GM23248 (cell line): ENCODE results near the gene MRPS2. TPM values are rescaled to one million over a fixed set of nuclear protein-coding genes. Genes with fewer than 3 reads are reported as not detected.
A peak's percentile ranks its signal among the peaks of the same experiment; 100 is the strongest.
"Not testable (repeated sequence)": the region's sequence is repeated elsewhere in the genome, so short reads cannot be mapped to it uniquely, and the experiment has no call there.

Experiments
- DNase-seq: peaks from one replicate; pipeline ENCODE4 v3.0.0-alpha.2; 2015
- H2AFZ ChIP-seq: fragments of 200-600 bp; sonication (generic); 2 replicates; pipeline ENCODE4 v1.6.1; 2016; ENCODE audit warnings: antibody characterized with exemption
- H3F3A ChIP-seq: fragments of 200-600 bp; sonication (generic); 2 replicates; pipeline ENCODE4 v1.6.1; 2016; ENCODE audit warnings: mild to moderate bottlenecking, antibody characterized with exemption, mixed run types; ENCODE audit not compliant: insufficient read depth
- H3K27ac ChIP-seq: fragments of 200-600 bp; sonication (generic); 2 replicates; pipeline ENCODE4 v1.5.1; 2016; ENCODE audit warnings: mild to moderate bottlenecking
- H3K27me3 ChIP-seq: fragments of 200-600 bp; sonication (generic); replicated peaks from 2 replicates; pipeline ENCODE4 v1.6.1; 2016; ENCODE audit warnings: mild to moderate bottlenecking; ENCODE audit not compliant: insufficient read depth
- H3K36me3 ChIP-seq: fragments of 200-600 bp; sonication (generic); 2 replicates; pipeline ENCODE4 v1.6.1; 2016; ENCODE audit warnings: low read depth, mild to moderate bottlenecking
- H3K4me1 ChIP-seq: fragments of 200-600 bp; sonication (generic); 2 replicates; pipeline ENCODE4 v1.6.1; 2016; ENCODE audit warnings: mild to moderate bottlenecking; ENCODE audit not compliant: insufficient read depth
- H3K4me2 ChIP-seq: fragments of 200-600 bp; sonication (generic); one replicate; pipeline ENCODE4 v1.6.1; 2016; ENCODE audit warnings: mild to moderate bottlenecking; ENCODE audit not compliant: unreplicated experiment
- H3K4me3 ChIP-seq: fragments of 200-600 bp; sonication (generic); 2 replicates; pipeline ENCODE4 v1.5.1; 2016; ENCODE audit warnings: mild to moderate bottlenecking
- H3K79me2 ChIP-seq: fragments of 200-600 bp; sonication (generic); 2 replicates; pipeline ENCODE4 v1.6.1; 2016; ENCODE audit warnings: mild to moderate bottlenecking; ENCODE audit not compliant: insufficient read depth
- H3K9ac ChIP-seq: fragments of 200-600 bp; sonication (generic); 2 replicates; pipeline ENCODE4 v1.6.1; 2016; ENCODE audit warnings: mild to moderate bottlenecking
- H3K9me2 ChIP-seq: fragments of 200-600 bp; sonication (generic); 2 replicates; pipeline ENCODE4 v1.6.1; 2016; ENCODE audit warnings: mixed run types, mild to moderate bottlenecking, moderate library complexity; ENCODE audit not compliant: insufficient read depth
- H3K9me3 ChIP-seq: fragments of 200-600 bp; sonication (generic); one replicate; pipeline ENCODE4 v1.6.1; 2017; ENCODE audit warnings: low read depth
- H4K20me1 ChIP-seq: fragments of 200-600 bp; sonication (generic); 2 replicates; pipeline ENCODE4 v1.6.0; 2016; ENCODE audit not compliant: insufficient read depth
- EZH2 ChIP-seq: fragments of 200-600 bp; sonication (generic); IDR thresholded peaks from 2 replicates; pipeline ENCODE4 v1.6.1; 2018; ENCODE audit warnings: antibody characterized with exemption, mild to moderate bottlenecking; ENCODE audit not compliant: insufficient read depth, poor library complexity, severe bottlenecking
- EZH2phosphoT487 ChIP-seq: fragments of 200-600 bp; sonication (generic); IDR thresholded peaks from 2 replicates; pipeline ENCODE4 v1.6.1; 2018; ENCODE audit warnings: antibody characterized with exemption, moderate library complexity, mild to moderate bottlenecking, low read depth; ENCODE audit not compliant: insufficient read depth
- WGBS, 2 experiments: methylation state at CpG; one replicate each; pipeline ENCODE4 v1.1.6; 2015 to 2017; ENCODE audit warnings: low lambda C conversion rate in 2 of 2, low coverage in 1 of 2; ENCODE audit errors: missing lambda C conversion rate in 2 of 2; 5-methylcytosine and 5-hydroxymethylcytosine counted together
- in situ Hi-C: fragments of 300-500 bp; cut with MboI; formaldehyde crosslinking; loops from 2 replicates; pipeline ENCODE4 v1.15.0; 2020
- polyA plus RNA-seq: library from polyadenylated mRNA; unstranded; fragments of >200 nt; fragmentation: Nextera tagmentation; extraction: Ambion mirVana; gene quantifications from 2 replicates; pipeline ENCODE4 v1.2.1, GENCODE V29; 2016
- total RNA-seq: library from RNA; depleted of rRNA; stranded (reverse); fragments of >200 nt; shearing (Covaris generic); gene quantifications from 2 replicates; pipeline ENCODE4 v1.2.3, GENCODE V29; 2014

MRPS2 gene
- total and polyA plus RNA-seq, 2 experiments from 2014 or later, result 45.3 to 51.7 TPM

- no peaks in the 10 kb centered on the region for H3F3A ChIP-seq
These were observed 35.7 kb downstream of the MRPS2 start for GRCh38 chr9:135536216-135536615.

DNA sequence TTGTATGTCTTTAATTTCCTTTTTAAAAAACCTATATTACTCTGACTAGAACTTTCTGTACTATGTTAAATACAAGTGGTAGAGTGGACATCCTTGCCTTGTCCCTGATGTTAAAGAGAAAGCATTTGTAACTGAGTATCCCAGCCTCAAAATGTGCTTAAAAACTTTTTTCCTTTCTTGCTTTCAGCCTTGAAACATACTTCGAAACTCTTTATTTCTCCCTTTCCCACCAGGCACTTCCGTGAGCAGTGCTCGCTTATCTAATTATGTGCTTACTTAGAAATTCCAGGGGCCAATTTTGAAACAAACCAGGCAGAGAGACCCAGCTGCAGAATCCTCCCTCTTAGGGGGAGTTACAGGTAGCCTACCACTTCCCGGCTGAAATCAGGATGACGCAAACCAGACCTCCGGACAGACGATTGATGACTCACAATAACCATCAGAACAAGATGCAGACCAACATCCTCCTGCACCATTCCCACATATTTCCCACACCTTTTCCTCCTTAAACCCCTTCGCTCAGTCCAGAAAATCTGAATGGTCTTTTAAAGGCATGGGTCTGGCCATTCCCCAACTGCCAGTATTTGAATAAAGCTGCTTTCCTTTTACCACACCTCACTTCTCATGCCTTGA lies 42.9 kb downstream of the MRPS2 start:
- H3K36me3 ChIP-seq, H3K4me3 ChIP-seq, H3K9me3 ChIP-seq, H3K4me2 ChIP-seq, H3K27ac ChIP-seq, H3K79me2 ChIP-seq, H3K9me2 ChIP-seq, H3F3A ChIP-seq, H3K27me3 ChIP-seq, H3K9ac ChIP-seq, in situ Hi-C loops, H4K20me1 ChIP-seq, H2AFZ ChIP-seq, H3K4me1 ChIP-seq: not testable (repeated sequence)
- WGBS, 2 experiments, result 1 to 3% methylated on average over 8 of the region's 8 CpGs
- DNase-seq, result peak; percentile 24

More at GRCh38 chr9:135536216-135536615, 35.7 kb downstream of the MRPS2 start:
- no peaks in the 10 kb centered on the region for H3K36me3 ChIP-seq
- no peaks in the 10 kb centered on the region for H3K79me2 ChIP-seq
- no peak overlapping the region for H3K9ac ChIP-seq
- no peaks in the 10 kb centered on the region for H3K4me1 ChIP-seq
- no peaks in the 10 kb centered on the region for H3K9me3 ChIP-seq
- in situ Hi-C loops, result no loop called here
- no peak overlapping the region for H3K27ac ChIP-seq
- no peak overlapping the region for H2AFZ ChIP-seq
- WGBS, 2 experiments, result 46 to 49% methylated on average over 8 of the region's 8 CpGs
- no peak overlapping the region for H3K4me3 ChIP-seq
- no peak overlapping the region for H3K4me2 ChIP-seq
- H3K27me3 ChIP-seq, result peaks cover 19% of the 10 kb centered on the region
- peak; percentile 48 for DNase-seq
- TF ChIP-seq EZH2 (no peak), EZH2phosphoT487 (no peak)
- no peaks in the 10 kb centered on the region for H4K20me1 ChIP-seq
- no peaks in the 10 kb centered on the region for H3K9me2 ChIP-seq

- Histone ChIP-seq H3K4me1 (no peaks in the 10 kb centered on the region), H4K20me1 (no peaks in the 10 kb centered on the region), H3F3A (no peaks in the 10 kb centered on the region), H3K9me3 (no peaks in the 10 kb centered on the region), H2AFZ (no peak overlapping the region), H3K9me2 (no peaks in the 10 kb centered on the region), H3K27me3 (no peaks in the 10 kb centered on the region), H3K36me3 (no peaks in the 10 kb centered on the region), H3K4me3 (no peak overlapping the region), H3K9ac (no peak overlapping the region), H3K4me2 (no peak overlapping the region), H3K27ac (no peak overlapping the region), H3K79me2 (no peaks in the 10 kb centered on the region)
- in situ Hi-C loops, result no loop called here
- DNase-seq, result no peak
- no peak for TF ChIP-seq EZH2phosphoT487
- whole genome bisulfite sequencing, 2 experiments, result 62 to 63% methylated on average over 18 of the region's 18 CpGs
These were observed 44.6 kb downstream of the MRPS2 start for GRCh38 chr9:135544981-135545635.

DNA sequence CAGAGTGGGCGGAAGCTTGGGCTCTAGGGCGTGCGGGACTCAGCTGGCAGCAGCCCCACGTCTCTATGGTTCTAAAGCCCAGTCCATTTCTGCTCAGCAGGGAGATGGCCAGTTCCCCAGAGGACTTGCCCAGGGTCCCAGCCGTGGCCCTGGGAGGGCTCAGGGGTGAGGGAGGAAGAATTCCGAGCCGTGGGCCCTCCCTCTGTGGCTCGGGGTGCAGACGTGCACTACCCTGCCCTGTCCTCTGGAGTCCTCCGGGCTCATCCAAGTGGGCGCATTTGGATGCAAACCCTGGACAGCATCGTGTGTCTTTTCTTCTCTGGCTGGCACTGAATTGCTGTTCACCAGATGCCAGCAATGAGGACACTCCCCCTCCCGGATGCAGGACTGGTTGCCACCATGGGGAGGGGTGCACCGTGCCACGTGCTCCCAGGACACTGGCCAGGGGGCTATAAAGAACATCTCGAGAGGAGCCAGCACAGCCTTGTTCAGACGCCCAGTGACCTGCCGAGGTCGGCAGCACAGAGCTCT lies 45.2 kb downstream of the MRPS2 start, which contains the start of gene OBP2A:
Gene OBP2A, plus strand, starts transcription at position 481 of the 531 bp plus-strand sequence. CDS start 55 bp downstream, outside the sequence.
- H3K9me2 ChIP-seq, in situ Hi-C loops, H3K9me3 ChIP-seq, H3K4me1 ChIP-seq, H2AFZ ChIP-seq, DNase-seq, H3F3A ChIP-seq, H3K79me2 ChIP-seq, H3K4me2 ChIP-seq, H4K20me1 ChIP-seq, H3K27me3 ChIP-seq, H3K4me3 ChIP-seq, H3K36me3 ChIP-seq, H3K9ac ChIP-seq, H3K27ac ChIP-seq: not testable (repeated sequence)
- 59 to 70% methylated on average over 10 to 15 of the region's 19 CpGs for WGBS, 2 experiments

DNA sequence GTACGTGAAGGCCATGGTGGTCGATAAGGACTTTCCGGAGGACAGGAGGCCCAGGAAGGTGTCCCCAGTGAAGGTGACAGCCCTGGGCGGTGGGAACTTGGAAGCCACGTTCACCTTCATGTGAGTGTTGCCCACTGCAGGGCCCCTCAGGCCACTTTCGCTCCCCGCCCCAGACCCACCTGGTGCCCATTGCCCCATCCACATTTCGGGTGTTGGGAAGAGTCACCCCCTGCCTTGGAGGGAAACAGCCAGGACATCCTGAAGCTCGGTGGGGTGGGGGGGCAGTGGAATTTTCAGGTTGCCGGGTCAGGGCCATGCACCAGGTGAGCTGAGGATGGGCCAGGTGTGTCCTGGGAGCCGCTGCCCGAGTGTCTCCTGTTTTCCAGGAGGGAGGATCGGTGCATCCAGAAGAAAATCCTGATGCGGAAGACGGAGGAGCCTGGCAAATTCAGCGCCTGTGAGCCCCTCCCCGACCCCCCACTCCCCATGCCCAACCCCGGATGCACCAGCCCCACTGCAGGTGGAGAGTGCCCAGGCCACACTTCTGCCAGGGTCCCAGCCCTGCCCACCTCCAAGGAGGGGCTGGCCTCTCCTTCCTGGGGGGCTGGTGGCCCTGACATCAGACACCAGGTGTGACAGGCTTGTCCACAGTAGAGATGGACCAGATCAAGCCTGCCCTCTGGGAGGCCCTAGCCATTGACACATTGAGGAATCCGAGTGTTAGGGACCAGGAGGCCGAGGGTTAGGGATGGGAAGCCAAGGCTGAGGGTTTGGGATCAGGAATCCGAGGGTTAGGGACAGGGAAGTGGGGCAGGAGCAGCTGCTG lies 46.5 kb downstream of the MRPS2 start:
- H3F3A ChIP-seq, result not testable (repeated sequence)

More for the DNA sequence above, 46.5 kb downstream of the MRPS2 start:
- H3K9me2 ChIP-seq, in situ Hi-C loops, H3K79me2 ChIP-seq, H4K20me1 ChIP-seq, H3K9ac ChIP-seq, H3K36me3 ChIP-seq, DNase-seq, H3K27me3 ChIP-seq, H3K4me2 ChIP-seq, H3K4me1 ChIP-seq, H3K4me3 ChIP-seq, H2AFZ ChIP-seq, H3K27ac ChIP-seq, H3K9me3 ChIP-seq: not testable (repeated sequence)
- 58 to 70% methylated on average over 10 to 19 of the region's 21 CpGs for WGBS, 2 experiments
